HG03175 (cell line): ENCODE data around the gene TTC38.
A peak's percentile ranks its signal among the peaks of the same experiment; 100 is the strongest.

Source experiments
- ATAC-seq: cut with Tn5 transposase; IDR thresholded peaks from one replicate; pipeline ENCODE4 v1.9.1; 2021; ENCODE audit warnings: mild to moderate bottlenecking, moderate library complexity; ENCODE audit not compliant: unreplicated experiment

TTC38 gene

GRCh38 chr22:46276563-46276962, 8.8 kb downstream of the TTC38 start:
- no peak for ATAC-seq

GRCh38 chr22:46278656-46279645, 11.1 kb downstream of the TTC38 start:
- no peak for ATAC-seq

GRCh38 chr22:46280063-46280817, 12.4 kb downstream of the TTC38 start:
- no peak for ATAC-seq

GRCh38 chr22:46280999-46281623, 13.3 kb downstream of the TTC38 start:
- no peak for ATAC-seq

GRCh38 chr22:46281866-46282678, 14.3 kb downstream of the TTC38 start:
- no peak for ATAC-seq

GRCh38 chr22:46286006-46286405, 18.2 kb downstream of the TTC38 start:
- no peak for ATAC-seq

- no peak for ATAC-seq
Measured at GRCh38 chr22:46286941-46287872, 19.4 kb downstream of the TTC38 start.

GRCh38 chr22:46287873-46288751, 20.3 kb downstream of the TTC38 start:
- peak; percentile 78 for ATAC-seq

GRCh38 chr22:46288846-46289243, 21.0 kb downstream of the TTC38 start:
- ATAC-seq: no peak

GRCh38 chr22:46289244-46289891, 21.6 kb downstream of the TTC38 start:
- no peak for ATAC-seq

- no peak for ATAC-seq
Measured at GRCh38 chr22:46290121-46290842, 22.5 kb downstream of the TTC38 start.

GRCh38 chr22:46290843-46291785, 23.3 kb downstream of the TTC38 start:
- no peak for ATAC-seq

- ATAC-seq: no peak
Measured at GRCh38 chr22:46292173-46292572, 24.4 kb downstream of the TTC38 start.

- ATAC-seq: no peak
Measured at GRCh38 chr22:46292732-46293131, 24.9 kb downstream of the TTC38 start.

- no peak for ATAC-seq
Measured at GRCh38 chr22:46293577-46294260, 25.9 kb downstream of the TTC38 start.

- ATAC-seq: no peak
Measured at GRCh38 chr22:46294784-46295183, 27.0 kb downstream of the TTC38 start.
